Body of pancreas (tissue), 4 donors: ENCODE data around the gene BAIAP2L1.

Experiments used
- CTCF ChIP-seq, 7 experiments: fragments of 450-650 bp in 4 of 7; fragments of 200-600 bp in 3 of 7; sonication (generic) in 3 of 7; IDR thresholded peaks; one replicate each; pipeline ENCODE4 v1.5.1; 2016 to 2019; ENCODE audit warnings: antibody characterized with exemption in 7 of 7
- POLR2A ChIP-seq, 3 donors: fragments of 450-650 bp; IDR thresholded peaks; one replicate each; pipeline ENCODE4 v1.6.1; 2016; ENCODE audit warnings: antibody characterized with exemption in 3 of 3, mild to moderate bottlenecking in 2 of 3

- TF ChIP-seq CTCF (IDR thresholded peaks at IDR 0.05) (no peak), POLR2A (IDR thresholded peaks at IDR 0.05) (no peak)
Observed at GRCh38 chr7:98364220-98364619, 36.7 kb downstream of the BAIAP2L1 start.
